Keratinocyte (primary cell): ENCODE results near the gene INPP5A.
"Not testable (repeated sequence)": the region's sequence is repeated elsewhere in the genome, so short reads cannot be mapped to it uniquely, and the experiment has no call there.

Source experiments
- EZH2 ChIP-seq: IDR thresholded peaks from one replicate; pipeline ENCODE4 v1.6.1; 2012; ENCODE audit warnings: inconsistent platforms, mild to moderate bottlenecking, low read length, moderate library complexity
- TF ChIP-seq, protein P1 (sequence below), 3 experiments: IDR thresholded peaks in 1 of 3; conservative IDR thresholded peaks in 1 of 3; optimal IDR thresholded peaks in 1 of 3; 2 replicates in 2 of 3; 3 replicates in 1 of 3; pipeline versions ENCODE3 to v1.5.1; 2011; ENCODE audit warnings: low read length in 3 of 3, mild to moderate bottlenecking in 3 of 3, moderate library complexity in 2 of 3, control low read depth in 1 of 3, inconsistent platforms in 1 of 3; ENCODE audit not compliant: insufficient read depth in 2 of 3; ENCODE audit errors: extremely low read depth in 1 of 3

DNA sequence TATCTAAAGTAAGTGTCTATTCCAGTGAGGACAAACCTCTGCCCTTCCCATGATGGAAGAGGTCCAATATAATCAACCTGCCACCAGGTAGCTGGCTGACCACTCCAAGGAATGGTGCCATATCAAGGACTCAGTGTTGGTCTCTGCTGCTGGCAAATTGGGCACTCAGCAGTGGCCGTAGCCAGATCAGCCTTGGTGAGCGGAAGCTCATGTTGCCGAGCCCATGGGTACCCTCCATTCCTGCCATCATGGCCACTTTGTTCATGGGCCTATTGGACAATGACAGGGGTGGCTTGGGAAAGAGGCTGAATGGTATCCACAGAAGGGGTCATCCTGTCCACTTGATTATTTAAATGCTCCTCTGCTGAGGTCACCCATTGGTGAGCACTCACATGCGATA is 136.2 kb downstream of the INPP5A start:
- not testable (repeated sequence) for TF ChIP-seq EZH2
- TF ChIP-seq, protein P1, sequence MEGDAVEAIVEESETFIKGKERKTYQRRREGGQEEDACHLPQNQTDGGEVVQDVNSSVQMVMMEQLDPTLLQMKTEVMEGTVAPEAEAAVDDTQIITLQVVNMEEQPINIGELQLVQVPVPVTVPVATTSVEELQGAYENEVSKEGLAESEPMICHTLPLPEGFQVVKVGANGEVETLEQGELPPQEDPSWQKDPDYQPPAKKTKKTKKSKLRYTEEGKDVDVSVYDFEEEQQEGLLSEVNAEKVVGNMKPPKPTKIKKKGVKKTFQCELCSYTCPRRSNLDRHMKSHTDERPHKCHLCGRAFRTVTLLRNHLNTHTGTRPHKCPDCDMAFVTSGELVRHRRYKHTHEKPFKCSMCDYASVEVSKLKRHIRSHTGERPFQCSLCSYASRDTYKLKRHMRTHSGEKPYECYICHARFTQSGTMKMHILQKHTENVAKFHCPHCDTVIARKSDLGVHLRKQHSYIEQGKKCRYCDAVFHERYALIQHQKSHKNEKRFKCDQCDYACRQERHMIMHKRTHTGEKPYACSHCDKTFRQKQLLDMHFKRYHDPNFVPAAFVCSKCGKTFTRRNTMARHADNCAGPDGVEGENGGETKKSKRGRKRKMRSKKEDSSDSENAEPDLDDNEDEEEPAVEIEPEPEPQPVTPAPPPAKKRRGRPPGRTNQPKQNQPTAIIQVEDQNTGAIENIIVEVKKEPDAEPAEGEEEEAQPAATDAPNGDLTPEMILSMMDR (optimal IDR thresholded peaks at IDR 0.05 in 1 of 3, IDR thresholded peaks at IDR 0.05 in 1 of 3, conservative IDR thresholded peaks at IDR 0.05 in 1 of 3; ENCODE audit: extremely low read depth in 1 of 3, insufficient read depth in 2 of 3, low read length in 3 of 3) = not testable (repeated sequence)
